OCI-LY1 (cell line): ENCODE results near the gene ADGRV1.

Experiments
- H2AFZ ChIP-seq: fragments of 200-600 bp; sonication (generic), shearing (Covaris generic); 2 replicates; pipeline ENCODE4 v1.6.0; 2014; ENCODE audit warnings: antibody characterized with exemption, mild to moderate bottlenecking, low read length
- H3F3A ChIP-seq: fragments of 200-600 bp; sonication (generic), shearing (Covaris generic); 2 replicates; pipeline ENCODE4 v1.6.0; 2014; ENCODE audit warnings: mild to moderate bottlenecking, antibody characterized with exemption, low read length, moderate library complexity; ENCODE audit not compliant: insufficient read depth
- H3K27ac ChIP-seq: fragments of 200-600 bp; sonication (generic); 2 replicates; pipeline ENCODE4 v1.5.1; 2014; ENCODE audit warnings: low read length, mixed run types, mild to moderate bottlenecking, low read depth; ENCODE audit not compliant: poor library complexity, severe bottlenecking
- H3K27me3 ChIP-seq: fragments of 200-600 bp; sonication (generic); 2 replicates; pipeline ENCODE4 v1.6.0; 2014; ENCODE audit warnings: antibody characterized with exemption, mild to moderate bottlenecking, low read length, moderate library complexity; ENCODE audit not compliant: insufficient read depth
- H3K36me3 ChIP-seq: fragments of 200-600 bp; sonication (generic); 2 replicates; pipeline ENCODE4 v1.6.1; 2014; ENCODE audit warnings: mild to moderate bottlenecking, antibody characterized with exemption, low read length, moderate library complexity, mixed read lengths; ENCODE audit not compliant: insufficient read depth
- H3K4me1 ChIP-seq: fragments of 200-600 bp; sonication (generic); 2 replicates; pipeline ENCODE4 v1.5.1; 2014; ENCODE audit warnings: mild to moderate bottlenecking, low read length, moderate library complexity; ENCODE audit not compliant: insufficient read depth, severe bottlenecking
- H3K4me2 ChIP-seq: fragments of 200-600 bp; sonication (generic), shearing (Covaris generic); 2 replicates; pipeline ENCODE4 v1.6.1; 2014; ENCODE audit warnings: low read length
- H3K4me3 ChIP-seq: fragments of 200-600 bp; sonication (generic); 2 replicates; pipeline ENCODE4 v1.5.1; 2014; ENCODE audit warnings: low read length, low read depth, mild to moderate bottlenecking, mixed read lengths; ENCODE audit not compliant: poor library complexity, severe bottlenecking
- H3K79me2 ChIP-seq: fragments of 200-600 bp; shearing (Covaris generic); 2 replicates; pipeline ENCODE4 v1.6.1; 2016; ENCODE audit warnings: mixed run types, low read length, mixed read lengths; ENCODE audit not compliant: insufficient read depth
- H3K9ac ChIP-seq: fragments of 200-600 bp; sonication (generic), shearing (Covaris generic); 2 replicates; pipeline ENCODE4 v1.6.1; 2014; ENCODE audit warnings: mild to moderate bottlenecking, low read length, mixed read lengths
- H3K9me2 ChIP-seq: fragments of 200-600 bp; sonication (generic), shearing (Covaris generic); 2 replicates; pipeline ENCODE4 v1.6.1; 2014; ENCODE audit warnings: low read depth, mild to moderate bottlenecking, low read length, mixed read lengths
- H3K9me3 ChIP-seq: fragments of 200-600 bp; shearing (Covaris generic); 2 replicates; pipeline ENCODE4 v1.6.1; 2014; ENCODE audit warnings: low read length, mixed read lengths
- H4K20me1 ChIP-seq: fragments of 200-600 bp; sonication (generic), shearing (Covaris generic); 2 replicates; pipeline ENCODE4 v1.6.0; 2016; ENCODE audit warnings: mild to moderate bottlenecking, low read length; ENCODE audit not compliant: insufficient read depth
- EZH2 ChIP-seq: fragments of 200-600 bp; sonication (generic), shearing (Covaris generic); IDR thresholded peaks from 2 replicates; pipeline ENCODE4 v1.8.0; 2017; ENCODE audit warnings: borderline replicate concordance, mixed run types, mild to moderate bottlenecking, antibody characterized with exemption, low read length, moderate library complexity, mixed read lengths
- TF ChIP-seq, protein P1 (sequence below): fragments of 200-600 bp; sonication (generic), shearing (Covaris generic); IDR thresholded peaks from 2 replicates; pipeline ENCODE4 v1.5.1; 2017; ENCODE audit warnings: mild to moderate bottlenecking, antibody characterized with exemption, low read length, moderate library complexity, mixed read lengths

Gene ADGRV1

DNA sequence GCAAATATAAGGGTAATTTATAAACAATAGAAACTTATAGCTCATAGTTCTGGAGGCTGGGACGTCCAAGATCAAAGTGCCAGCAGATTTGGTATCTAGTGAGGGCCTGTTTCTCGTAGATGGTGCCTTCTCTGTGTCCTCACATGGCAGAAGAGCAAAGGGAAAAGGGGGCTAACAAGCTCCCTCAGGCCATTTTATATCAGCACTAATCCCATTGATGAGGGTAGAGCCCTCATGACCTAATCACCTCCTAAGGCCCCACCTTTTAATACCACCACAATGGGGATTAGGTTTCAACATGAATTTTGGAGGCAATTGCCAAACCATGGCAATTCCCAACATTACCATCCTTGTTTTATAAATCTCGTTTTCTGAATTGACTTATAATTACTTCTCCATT is 564.7 kb downstream of the ADGRV1 start:
- H3K9ac ChIP-seq: no peak overlapping the region
- H3K4me1 ChIP-seq: no peaks in the 10 kb centered on the region
- H3K79me2 ChIP-seq: no peaks in the 10 kb centered on the region
- no peaks in the 10 kb centered on the region for H3K9me2 ChIP-seq
- H3K27me3 ChIP-seq: no peaks in the 10 kb centered on the region
- H3F3A ChIP-seq: no peaks in the 10 kb centered on the region
- no peak overlapping the region for H3K4me3 ChIP-seq
- H3K4me2 ChIP-seq: no peak overlapping the region
- no peak overlapping the region for H2AFZ ChIP-seq
- H3K9me3 ChIP-seq: no peaks in the 10 kb centered on the region
- no peaks in the 10 kb centered on the region for H3K36me3 ChIP-seq
- H3K27ac ChIP-seq: no peak overlapping the region
- no peaks in the 10 kb centered on the region for H4K20me1 ChIP-seq
- TF ChIP-seq EZH2: no peak
- TF ChIP-seq, protein P1, sequence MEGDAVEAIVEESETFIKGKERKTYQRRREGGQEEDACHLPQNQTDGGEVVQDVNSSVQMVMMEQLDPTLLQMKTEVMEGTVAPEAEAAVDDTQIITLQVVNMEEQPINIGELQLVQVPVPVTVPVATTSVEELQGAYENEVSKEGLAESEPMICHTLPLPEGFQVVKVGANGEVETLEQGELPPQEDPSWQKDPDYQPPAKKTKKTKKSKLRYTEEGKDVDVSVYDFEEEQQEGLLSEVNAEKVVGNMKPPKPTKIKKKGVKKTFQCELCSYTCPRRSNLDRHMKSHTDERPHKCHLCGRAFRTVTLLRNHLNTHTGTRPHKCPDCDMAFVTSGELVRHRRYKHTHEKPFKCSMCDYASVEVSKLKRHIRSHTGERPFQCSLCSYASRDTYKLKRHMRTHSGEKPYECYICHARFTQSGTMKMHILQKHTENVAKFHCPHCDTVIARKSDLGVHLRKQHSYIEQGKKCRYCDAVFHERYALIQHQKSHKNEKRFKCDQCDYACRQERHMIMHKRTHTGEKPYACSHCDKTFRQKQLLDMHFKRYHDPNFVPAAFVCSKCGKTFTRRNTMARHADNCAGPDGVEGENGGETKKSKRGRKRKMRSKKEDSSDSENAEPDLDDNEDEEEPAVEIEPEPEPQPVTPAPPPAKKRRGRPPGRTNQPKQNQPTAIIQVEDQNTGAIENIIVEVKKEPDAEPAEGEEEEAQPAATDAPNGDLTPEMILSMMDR: no peak

DNA sequence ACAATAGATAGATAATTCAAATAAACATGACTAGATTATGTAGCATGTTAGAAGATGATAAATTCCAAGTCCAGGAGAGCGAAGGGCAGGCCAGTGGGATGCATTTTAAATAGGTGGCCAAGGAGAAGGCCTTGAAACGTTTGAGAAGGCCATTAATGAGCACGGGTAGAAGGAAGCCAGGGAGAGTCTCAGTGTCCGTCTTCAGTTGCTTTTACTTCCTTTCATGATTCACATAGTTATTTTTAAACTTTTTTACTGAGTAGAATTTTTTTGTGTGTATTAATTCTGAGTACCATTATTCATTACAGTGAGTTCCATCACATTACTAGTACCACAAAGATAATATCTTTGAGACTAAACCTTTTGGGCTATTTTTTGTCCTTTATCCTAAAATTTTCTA is 565.3 kb downstream of the ADGRV1 start:
- TF ChIP-seq, protein P1: no peak
- TF ChIP-seq EZH2: no peak
- Histone ChIP-seq H3K4me1 (no peaks in the 10 kb centered on the region), H2AFZ (no peak overlapping the region), H4K20me1 (no peaks in the 10 kb centered on the region), H3K36me3 (no peaks in the 10 kb centered on the region), H3K9me2 (no peaks in the 10 kb centered on the region), H3K27me3 (no peaks in the 10 kb centered on the region), H3K9me3 (no peaks in the 10 kb centered on the region), H3K4me2 (no peak overlapping the region), H3F3A (no peaks in the 10 kb centered on the region), H3K27ac (no peak overlapping the region), H3K79me2 (no peaks in the 10 kb centered on the region), H3K9ac (no peak overlapping the region), H3K4me3 (no peak overlapping the region)

DNA sequence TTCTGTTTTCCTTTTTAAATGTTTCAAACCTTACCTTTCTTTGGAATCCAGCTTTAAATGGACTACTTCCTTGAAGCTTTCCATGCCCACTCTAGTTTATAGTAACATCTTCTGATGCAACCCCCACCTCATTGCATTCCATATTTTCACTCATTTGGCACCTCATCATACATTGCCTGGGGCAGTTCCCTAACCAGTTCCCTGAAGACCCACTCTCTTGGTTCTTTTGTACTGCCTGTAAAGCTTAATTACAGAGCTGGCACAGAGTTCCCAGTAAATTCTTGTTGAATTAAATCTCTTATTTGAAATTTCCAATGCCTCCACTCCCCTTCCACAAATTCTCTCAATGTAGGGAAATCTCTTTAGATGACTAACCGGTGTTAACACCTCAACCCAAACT is 567.3 kb downstream of the ADGRV1 start:
- Histone ChIP-seq H3K27me3 (no peaks in the 10 kb centered on the region), H3K4me2 (no peak overlapping the region), H3K36me3 (no peaks in the 10 kb centered on the region), H3K27ac (no peak overlapping the region), H2AFZ (no peak overlapping the region), H3K9me2 (no peaks in the 10 kb centered on the region), H3K4me1 (no peaks in the 10 kb centered on the region), H3K9me3 (no peaks in the 10 kb centered on the region), H3K9ac (no peak overlapping the region), H4K20me1 (no peaks in the 10 kb centered on the region), H3K79me2 (no peaks in the 10 kb centered on the region), H3F3A (no peaks in the 10 kb centered on the region), H3K4me3 (no peak overlapping the region)
- TF ChIP-seq EZH2: no peak
- TF ChIP-seq, protein P1: no peak
